ENCODE data around the gene DPYSL4. TPM values are rescaled to one million over a fixed set of nuclear protein-coding genes. Genes with fewer than 3 reads are reported as not detected.

DPYSL4 gene
- total and polyA plus RNA-seq, 2 experiments from 2014 or later = 2.1 to 4.1 TPM

DNA sequence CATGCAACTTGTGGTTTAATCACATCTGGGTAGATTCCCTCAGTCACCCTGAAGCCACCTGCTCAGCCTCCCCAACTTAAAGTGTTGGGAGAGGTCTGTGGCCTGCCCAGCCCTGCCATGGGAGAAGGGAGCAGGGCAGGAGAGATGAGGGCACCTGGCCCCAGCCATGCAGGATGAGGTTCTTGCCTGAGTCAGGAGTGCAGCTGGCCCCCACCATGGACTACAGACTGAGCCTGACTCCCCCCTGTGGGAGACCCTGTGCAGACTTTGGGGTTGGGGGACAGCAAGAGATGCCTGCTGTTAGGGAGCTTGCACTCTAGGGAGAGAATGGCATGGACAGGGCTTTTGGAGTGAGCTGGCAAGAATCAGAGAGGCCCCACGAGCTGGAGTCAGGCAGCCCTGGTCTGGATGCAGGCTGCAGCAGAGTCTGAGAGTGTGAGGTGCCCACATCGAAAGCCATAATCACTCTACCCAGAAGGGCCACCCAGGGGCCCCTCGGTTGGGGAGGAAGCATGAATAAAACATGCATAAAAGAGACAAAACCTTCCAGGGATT lies 34.7 kb upstream of the DPYSL4 start:
- H4K20me1 ChIP-seq (ENCODE audit: insufficient read depth, poor library complexity, severe bottlenecking) = no peaks in the 10 kb centered on the region
- H3K4me1 ChIP-seq (ENCODE audit: insufficient read depth) = no peaks in the 10 kb centered on the region
- no peak overlapping the region for H3K27ac ChIP-seq
- no peak for TF ChIP-seq EZH2 (IDR thresholded peaks at IDR 0.05; ENCODE audit: borderline replicate concordance)
- no peak overlapping the region for H3K4me3 ChIP-seq
- no peaks in the 10 kb centered on the region for H3K27me3 ChIP-seq
- no peak overlapping the region for H2AFZ ChIP-seq
- no peak for DNase-seq (ENCODE audit: low spot score)
- 61% methylated on average over 3 of the region's 3 CpGs for WGBS (ENCODE audit: low lambda C conversion rate, missing lambda C conversion rate)
- H3K79me2 ChIP-seq = no peaks in the 10 kb centered on the region
- no peak overlapping the region for H3K4me2 ChIP-seq
- no peaks in the 10 kb centered on the region for H3K9me2 ChIP-seq (replicated peaks; ENCODE audit: insufficient read depth)
- no peaks in the 10 kb centered on the region for H3K9me3 ChIP-seq (ENCODE audit: low read depth)
- H3K36me3 ChIP-seq (replicated peaks; ENCODE audit: insufficient read depth, low read depth) = no peaks in the 10 kb centered on the region

DNA sequence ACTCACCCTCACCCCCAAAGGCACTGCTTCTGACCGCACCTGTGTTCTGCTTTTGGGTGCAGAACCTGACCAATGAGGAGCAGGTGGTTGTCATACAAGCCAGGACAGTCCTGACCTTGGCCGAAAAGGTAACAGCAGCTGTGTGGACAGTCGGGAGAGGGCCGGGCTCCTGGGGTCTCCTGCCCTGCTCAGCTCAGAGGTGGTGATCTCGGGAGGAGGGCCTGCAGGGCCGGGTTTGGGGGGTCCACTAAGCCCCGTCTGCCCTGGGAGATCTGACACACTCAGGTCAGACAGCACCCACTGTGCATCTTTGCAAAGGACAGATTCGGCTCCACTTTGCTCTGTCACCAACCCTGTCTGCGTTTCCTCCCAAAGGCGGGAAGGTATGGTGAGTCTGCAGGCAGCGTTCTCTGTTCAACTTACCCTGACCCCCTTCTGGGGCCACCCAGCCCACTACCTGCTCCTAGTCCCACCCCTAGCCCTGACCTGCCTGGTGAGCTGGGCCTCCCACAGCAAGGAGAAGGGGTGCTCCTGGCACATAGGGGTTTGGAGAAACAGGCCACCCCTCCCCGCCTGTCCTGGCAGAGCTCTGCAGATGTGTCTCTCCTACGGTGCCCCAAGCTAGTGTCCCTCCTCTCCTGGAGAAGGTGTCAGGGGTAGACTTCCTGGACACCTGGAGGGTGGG lies 33.7 kb upstream of the DPYSL4 start:
- no peak for DNase-seq (ENCODE audit: low spot score)
- H3K36me3 ChIP-seq (replicated peaks; ENCODE audit: insufficient read depth, low read depth) = no peaks in the 10 kb centered on the region
- no peaks in the 10 kb centered on the region for H4K20me1 ChIP-seq (ENCODE audit: insufficient read depth, poor library complexity, severe bottlenecking)
- H3K4me2 ChIP-seq = no peak overlapping the region
- H3K4me3 ChIP-seq = no peak overlapping the region
- no peak overlapping the region for H3K27ac ChIP-seq
- TF ChIP-seq EZH2phosphoT487 (IDR thresholded peaks at IDR 0.05; ENCODE audit: low read depth, severe bottlenecking, unreplicated experiment) (no peak), EZH2 (IDR thresholded peaks at IDR 0.05; ENCODE audit: borderline replicate concordance) (no peak)
- TF ChIP-seq, protein P1, sequence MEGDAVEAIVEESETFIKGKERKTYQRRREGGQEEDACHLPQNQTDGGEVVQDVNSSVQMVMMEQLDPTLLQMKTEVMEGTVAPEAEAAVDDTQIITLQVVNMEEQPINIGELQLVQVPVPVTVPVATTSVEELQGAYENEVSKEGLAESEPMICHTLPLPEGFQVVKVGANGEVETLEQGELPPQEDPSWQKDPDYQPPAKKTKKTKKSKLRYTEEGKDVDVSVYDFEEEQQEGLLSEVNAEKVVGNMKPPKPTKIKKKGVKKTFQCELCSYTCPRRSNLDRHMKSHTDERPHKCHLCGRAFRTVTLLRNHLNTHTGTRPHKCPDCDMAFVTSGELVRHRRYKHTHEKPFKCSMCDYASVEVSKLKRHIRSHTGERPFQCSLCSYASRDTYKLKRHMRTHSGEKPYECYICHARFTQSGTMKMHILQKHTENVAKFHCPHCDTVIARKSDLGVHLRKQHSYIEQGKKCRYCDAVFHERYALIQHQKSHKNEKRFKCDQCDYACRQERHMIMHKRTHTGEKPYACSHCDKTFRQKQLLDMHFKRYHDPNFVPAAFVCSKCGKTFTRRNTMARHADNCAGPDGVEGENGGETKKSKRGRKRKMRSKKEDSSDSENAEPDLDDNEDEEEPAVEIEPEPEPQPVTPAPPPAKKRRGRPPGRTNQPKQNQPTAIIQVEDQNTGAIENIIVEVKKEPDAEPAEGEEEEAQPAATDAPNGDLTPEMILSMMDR (IDR thresholded peaks at IDR 0.05; ENCODE audit: poor library complexity) = no peak
- no peaks in the 10 kb centered on the region for H3K27me3 ChIP-seq
- H2AFZ ChIP-seq = no peak overlapping the region
- WGBS (ENCODE audit: low lambda C conversion rate, missing lambda C conversion rate) = 76% methylated on average over 13 of the region's 13 CpGs
- no peaks in the 10 kb centered on the region for H3K4me1 ChIP-seq (ENCODE audit: insufficient read depth)
- no peaks in the 10 kb centered on the region for H3K9me2 ChIP-seq (replicated peaks; ENCODE audit: insufficient read depth)
- no peaks in the 10 kb centered on the region for H3K79me2 ChIP-seq
- no peaks in the 10 kb centered on the region for H3K9me3 ChIP-seq (ENCODE audit: low read depth)

DNA sequence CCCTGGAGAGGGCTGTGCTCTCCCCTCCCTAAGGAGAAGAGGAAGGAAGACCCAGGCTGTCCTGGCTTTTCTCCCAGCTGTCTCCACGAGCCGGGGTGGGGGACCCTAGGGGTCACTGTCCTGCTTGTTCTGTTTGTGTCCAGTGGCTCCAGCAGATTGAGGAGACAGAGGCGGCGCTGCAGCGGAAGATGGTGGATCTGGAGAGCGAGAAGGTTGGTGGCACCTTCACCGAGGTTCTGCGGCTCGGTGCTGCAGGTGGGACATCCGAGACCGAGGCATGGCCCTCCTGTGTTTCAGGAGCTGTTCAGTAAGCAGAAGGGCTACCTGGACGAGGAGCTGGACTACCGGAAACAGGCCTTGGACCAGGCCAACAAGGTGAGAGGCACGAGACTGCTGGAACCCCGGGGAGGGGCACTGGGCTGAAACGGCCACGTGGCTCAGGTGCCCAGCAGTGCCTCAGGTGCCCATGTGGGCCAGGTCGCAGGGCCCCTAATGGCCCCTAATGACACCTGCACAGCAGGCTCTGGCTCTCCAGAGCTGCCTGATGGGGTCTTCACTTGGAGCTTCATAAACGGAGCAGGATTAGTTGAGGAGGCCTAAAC lies 33.0 kb upstream of the DPYSL4 start:
- H3K9me2 ChIP-seq (replicated peaks; ENCODE audit: insufficient read depth) = no peaks in the 10 kb centered on the region
- no peaks in the 10 kb centered on the region for H3K79me2 ChIP-seq
- H3K4me3 ChIP-seq = no peak overlapping the region
- H3K27ac ChIP-seq = no peak overlapping the region
- no peak for TF ChIP-seq EZH2phosphoT487 (IDR thresholded peaks at IDR 0.05; ENCODE audit: low read depth, severe bottlenecking, unreplicated experiment)
- TF ChIP-seq EZH2 (IDR thresholded peaks at IDR 0.05; ENCODE audit: borderline replicate concordance) = no peak
- TF ChIP-seq, protein P1 (IDR thresholded peaks at IDR 0.05; ENCODE audit: poor library complexity) = no peak
- H3K4me1 ChIP-seq (ENCODE audit: insufficient read depth) = no peaks in the 10 kb centered on the region
- no peaks in the 10 kb centered on the region for H3K9me3 ChIP-seq (ENCODE audit: low read depth)
- no peaks in the 10 kb centered on the region for H3K36me3 ChIP-seq (replicated peaks; ENCODE audit: insufficient read depth, low read depth)
- H2AFZ ChIP-seq = no peak overlapping the region
- no peak for DNase-seq (ENCODE audit: low spot score)
- no peaks in the 10 kb centered on the region for H4K20me1 ChIP-seq (ENCODE audit: insufficient read depth, poor library complexity, severe bottlenecking)
- H3K27me3 ChIP-seq = no peaks in the 10 kb centered on the region
- no peak overlapping the region for H3K4me2 ChIP-seq
- WGBS (ENCODE audit: low lambda C conversion rate, missing lambda C conversion rate) = 95% methylated on average over 19 of the region's 19 CpGs

DNA sequence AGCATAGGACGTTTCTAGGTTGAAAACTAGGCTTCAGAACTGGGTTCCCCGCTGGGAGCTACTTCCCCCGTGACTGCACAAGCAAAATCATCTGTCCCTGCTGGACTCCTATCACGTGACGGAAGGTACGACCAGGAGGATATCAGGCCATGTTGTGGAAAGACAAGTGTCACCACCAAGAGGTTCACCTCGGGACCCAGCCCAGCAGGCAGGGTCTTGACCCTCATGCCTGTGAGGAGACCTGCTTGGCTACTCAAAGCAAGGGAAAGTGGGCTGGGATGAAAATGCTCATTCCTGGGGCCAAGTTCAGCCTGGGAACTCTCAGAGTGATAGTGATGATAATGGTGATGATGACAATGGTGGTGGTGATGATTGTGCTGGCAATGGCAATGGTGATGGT lies 32.3 kb upstream of the DPYSL4 start:
- Histone ChIP-seq H3K9me2 (replicated peaks; ENCODE audit: insufficient read depth) (no peaks in the 10 kb centered on the region), H3K27ac (no peak overlapping the region), H3K9me3 (ENCODE audit: low read depth) (no peaks in the 10 kb centered on the region), H3K4me3 (no peak overlapping the region), H3K36me3 (replicated peaks; ENCODE audit: insufficient read depth, low read depth) (no peaks in the 10 kb centered on the region), H3K4me2 (no peak overlapping the region), H3K27me3 (no peaks in the 10 kb centered on the region), H4K20me1 (ENCODE audit: insufficient read depth, poor library complexity, severe bottlenecking) (no peaks in the 10 kb centered on the region), H3K4me1 (ENCODE audit: insufficient read depth) (no peaks in the 10 kb centered on the region), H2AFZ (no peak overlapping the region), H3K79me2 (no peaks in the 10 kb centered on the region)
- TF ChIP-seq EZH2 (IDR thresholded peaks at IDR 0.05; ENCODE audit: borderline replicate concordance) (no peak), EZH2phosphoT487 (IDR thresholded peaks at IDR 0.05; ENCODE audit: low read depth, severe bottlenecking, unreplicated experiment) (no peak)
- TF ChIP-seq, protein P1 (IDR thresholded peaks at IDR 0.05; ENCODE audit: poor library complexity) = no peak
- WGBS (ENCODE audit: low lambda C conversion rate, missing lambda C conversion rate) = 87% methylated on average over 7 of the region's 7 CpGs
- no peak for DNase-seq (ENCODE audit: low spot score)

Measured in hepatocyte (in vitro differentiated cells).